ENCODE measurements around the gene CT45A10.
A peak's percentile ranks its signal among the peaks of the same experiment; 100 is the strongest.
"Not testable (repeated sequence)": the region's sequence is repeated elsewhere in the genome, so short reads cannot be mapped to it uniquely, and the experiment has no call there.

The CT45A10 gene, protein sequence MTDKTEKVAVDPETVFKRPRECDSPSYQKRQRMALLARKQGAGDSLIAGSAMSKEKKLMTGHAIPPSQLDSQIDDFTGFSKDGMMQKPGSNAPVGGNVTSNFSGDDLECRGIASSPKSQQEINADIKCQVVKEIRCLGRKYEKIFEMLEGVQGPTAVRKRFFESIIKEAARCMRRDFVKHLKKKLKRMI

DNA sequence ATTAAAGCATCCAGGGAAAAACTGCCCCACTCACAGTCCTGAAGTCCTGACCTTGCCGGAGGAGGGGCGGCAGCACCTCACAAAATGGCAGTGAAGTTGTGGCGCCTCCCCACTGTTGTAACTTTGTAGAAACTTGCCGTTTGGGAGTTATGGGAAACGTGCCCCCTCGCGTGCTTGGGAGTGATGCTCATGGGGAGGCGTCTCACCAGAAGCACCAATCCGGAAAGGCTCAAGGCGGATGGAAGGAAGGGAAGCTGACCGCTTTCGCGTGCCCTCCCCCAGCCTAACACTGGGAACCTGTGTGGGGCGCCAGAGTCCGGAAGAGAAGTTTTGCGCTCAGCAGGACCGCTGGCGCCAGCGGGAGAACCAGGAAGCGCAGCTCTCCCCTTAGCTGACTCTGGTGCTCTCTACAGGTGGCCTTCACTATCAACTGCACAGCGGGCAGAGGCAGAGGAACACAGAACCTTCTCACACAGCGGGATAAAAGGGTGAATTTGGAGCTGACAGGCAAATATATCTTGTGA, at the start of gene CT45A10, which contains the start of gene SAGE1:
Gene CT45A10 (minus strand): TSS at position 151 of the 524 bp plus-strand sequence. CDS start 8,100 bp downstream, outside the sequence.
Gene SAGE1 (plus strand): TSS at position 423 of the 524 bp plus-strand sequence. CDS start 2,527 bp downstream, outside the sequence.
- no peak for DNase-seq (ENCODE audit: low read depth in 2 of 2)

- DNase-seq (ENCODE audit: low read depth in 2 of 2), result peak; percentile 16 to 32
Observed at GRCh38 chrX:135931644-135932487, 38.6 kb upstream of the CT45A10 start.

DNA sequence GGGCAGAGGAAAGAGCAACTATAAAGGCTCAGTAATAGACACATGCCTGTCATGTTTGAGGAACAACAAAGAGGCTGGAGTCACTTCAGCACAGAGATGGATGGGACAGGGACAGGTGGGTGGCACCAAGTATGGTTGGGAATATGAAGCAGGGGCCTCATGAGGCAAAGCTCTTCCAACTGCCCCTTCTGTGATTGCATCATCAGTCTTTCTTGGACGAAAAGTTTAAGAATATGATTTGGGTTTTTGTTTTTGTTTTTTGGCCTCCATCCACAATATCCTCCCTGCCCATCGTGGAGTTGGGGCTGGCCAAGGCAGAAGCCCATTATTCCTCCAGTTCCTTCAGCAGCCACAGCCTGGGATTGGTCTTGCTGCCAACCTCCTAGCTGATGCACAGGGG, 34.7 kb upstream of the CT45A10 start:
- no peak for DNase-seq (ENCODE audit: low read depth in 2 of 2)

GRCh38 chrX:135923353-135923752, 30.1 kb upstream of the CT45A10 start:
- no peak for DNase-seq (ENCODE audit: low read depth in 2 of 2)

GRCh38 chrX:135920516-135920915, 27.3 kb upstream of the CT45A10 start:
- DNase-seq (ENCODE audit: low read depth in 2 of 2), result not testable (repeated sequence)

GRCh38 chrX:135914404-135914803, 21.2 kb upstream of the CT45A10 start:
- no peak for DNase-seq (ENCODE audit: low read depth in 2 of 2)

- DNase-seq (ENCODE audit: low read depth in 2 of 2), result no peak
Observed at GRCh38 chrX:135910251-135910650, 17.0 kb upstream of the CT45A10 start.

GRCh38 chrX:135892781-135893180, 463 bp downstream of the CT45A10 start:
- no peak for DNase-seq (ENCODE audit: low read depth in 2 of 2)

- no peak for DNase-seq (ENCODE audit: low read depth in 2 of 2)
Observed at GRCh38 chrX:135890087-135890585, 3.1 kb downstream of the CT45A10 start.

DNA sequence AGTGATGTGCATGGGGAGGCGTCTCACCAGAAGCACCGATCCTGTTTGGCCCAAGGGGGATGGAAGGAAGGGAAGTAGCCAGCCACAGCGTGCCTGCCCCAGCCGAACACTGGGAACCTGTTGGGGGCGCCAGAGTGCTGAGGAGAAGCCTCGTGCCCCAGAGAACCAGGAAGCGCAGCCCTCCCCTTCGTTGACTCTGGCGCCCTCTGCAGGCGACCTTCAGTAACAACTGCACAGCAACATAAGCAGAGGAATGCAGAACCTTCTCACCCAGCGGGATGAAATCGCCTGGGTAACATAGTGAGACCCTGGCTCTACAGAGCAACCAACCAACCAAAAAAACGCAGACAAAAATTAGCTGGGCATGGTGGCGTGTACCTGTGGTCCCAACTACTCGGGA, 4.3 kb downstream of the CT45A10 start:
- peak; percentile 29 to 45 for DNase-seq (ENCODE audit: low read depth in 2 of 2)

DNA sequence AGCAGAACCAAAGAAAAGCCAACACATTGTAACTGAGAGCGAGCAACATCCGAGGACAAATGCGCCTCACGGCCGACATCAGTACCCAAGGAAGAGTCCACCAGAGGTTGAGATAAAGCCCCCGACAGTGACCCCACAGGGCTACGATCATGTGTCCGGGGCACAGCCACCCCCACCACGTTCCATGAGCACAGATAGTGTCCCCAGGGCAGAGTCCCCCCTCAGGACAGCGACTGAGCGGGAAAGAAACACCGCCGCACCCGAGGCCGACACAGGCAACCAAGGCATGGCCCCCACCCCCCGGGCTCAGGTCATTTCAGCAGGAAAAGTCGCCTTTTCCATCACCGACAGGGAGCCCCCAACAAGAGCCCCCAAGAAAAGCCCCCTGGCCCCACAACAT, 5.0 kb downstream of the CT45A10 start:
- not testable (repeated sequence) for DNase-seq (ENCODE audit: low read depth in 2 of 2)

GRCh38 chrX:135882741-135883140, 10.5 kb downstream of the CT45A10 start:
- not testable (repeated sequence) for DNase-seq (ENCODE audit: low read depth in 2 of 2)

- not testable (repeated sequence) for DNase-seq (ENCODE audit: low read depth in 2 of 2)
Observed at GRCh38 chrX:135871712-135872111, 21.5 kb downstream of the CT45A10 start, which contains the start of gene CT45A9. TSS of gene CT45A9 (minus strand) at chrX:135871812. CDS start at chrX:135868061, 3,751 bp downstream.

- not testable (repeated sequence) for DNase-seq (ENCODE audit: low read depth in 2 of 2)
Observed at GRCh38 chrX:135854438-135854837, 38.8 kb downstream of the CT45A10 start, which contains the start of gene CT45A8. TSS of gene CT45A8 (minus strand) at chrX:135854538. CDS start at chrX:135850783, 3,755 bp downstream.

- DNase-seq (ENCODE audit: low read depth in 2 of 2), result not testable (repeated sequence)
Observed at GRCh38 chrX:135837180-135837579, 56.1 kb downstream of the CT45A10 start, which contains the start of gene CT45A7. TSS of gene CT45A7 (minus strand) at chrX:135837280. CDS start at chrX:135833533, 3,747 bp downstream.
